ENCODE measurements around the gene CDH26.

CDH26 gene

DNA sequence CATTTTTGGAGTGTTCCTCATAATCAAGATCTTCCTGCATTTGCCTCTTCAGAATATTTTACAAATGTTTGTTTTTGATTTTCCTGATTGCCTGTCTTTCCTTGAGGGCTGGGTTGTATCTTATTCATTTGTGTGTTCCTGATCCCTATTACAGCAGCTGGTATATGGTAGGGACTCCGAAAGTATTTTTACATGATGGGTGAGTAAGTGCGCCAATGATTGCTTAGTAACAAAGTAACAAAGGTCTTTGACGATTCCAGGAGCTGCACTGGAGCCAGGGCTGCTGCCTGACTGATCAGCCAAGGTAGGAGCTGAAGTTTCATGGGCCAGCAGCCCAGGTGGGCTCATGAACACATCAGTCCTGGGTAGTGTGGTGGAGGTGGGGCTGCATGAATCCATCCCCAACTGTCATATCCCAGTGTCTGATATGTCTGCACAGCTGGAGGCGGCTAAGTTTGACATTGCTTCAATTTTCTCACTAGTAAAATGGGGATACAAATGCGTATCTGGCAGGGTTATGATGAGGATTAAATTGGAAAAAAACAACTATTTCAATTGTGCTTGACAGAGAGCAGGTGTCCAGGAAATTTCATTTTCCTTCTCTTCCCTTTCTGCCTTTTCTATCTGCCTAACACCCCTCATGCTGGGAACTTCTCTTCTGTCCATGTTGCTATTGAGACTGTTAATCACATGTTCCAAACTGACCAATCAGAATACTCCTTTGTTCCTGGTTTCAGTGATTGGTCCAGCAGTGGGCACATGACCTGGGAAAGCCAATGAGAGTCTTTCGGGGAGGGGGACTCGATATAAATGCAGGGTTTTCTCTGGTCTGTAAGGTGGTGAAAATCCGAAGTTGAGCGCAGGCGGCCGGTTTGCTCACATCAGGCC, 90.7 kb downstream of the CDH26 start:
- Histone ChIP-seq H3K79me2 (ENCODE audit: low read length) (no peaks in the 10 kb centered on the region), H3K9me2 (replicated peaks; ENCODE audit: insufficient read depth, low read length) (no peaks in the 10 kb centered on the region), H4K20me1 (ENCODE audit: insufficient read depth, low read length) (no peaks in the 10 kb centered on the region), H3K27ac (ENCODE audit: low read length) (no peak overlapping the region), H3K4me3 (ENCODE audit: low read length) (no peak overlapping the region), H2AFZ (ENCODE audit: low read length) (no peak overlapping the region), H3K27me3 (replicated peaks; ENCODE audit: insufficient read depth, low read length) (no peaks in the 10 kb centered on the region), H3F3A (ENCODE audit: insufficient read depth, low read length) (no peaks in the 10 kb centered on the region), H3K36me3 (replicated peaks; ENCODE audit: insufficient read depth, low read length) (no peaks in the 10 kb centered on the region), H3K4me2 (ENCODE audit: low read depth, low read length) (no peak overlapping the region), H3K4me1 (ENCODE audit: low read length) (no peaks in the 10 kb centered on the region), H3K9me3 (replicated peaks; ENCODE audit: insufficient read depth, low read length) (no peaks in the 10 kb centered on the region), H3K9ac (ENCODE audit: low read length) (no peak overlapping the region)
- DNase-seq, result no peak
- TF ChIP-seq EZH2 (optimal IDR thresholded peaks at IDR 0.05; ENCODE audit: low read depth, low read length), result no peak

DNA sequence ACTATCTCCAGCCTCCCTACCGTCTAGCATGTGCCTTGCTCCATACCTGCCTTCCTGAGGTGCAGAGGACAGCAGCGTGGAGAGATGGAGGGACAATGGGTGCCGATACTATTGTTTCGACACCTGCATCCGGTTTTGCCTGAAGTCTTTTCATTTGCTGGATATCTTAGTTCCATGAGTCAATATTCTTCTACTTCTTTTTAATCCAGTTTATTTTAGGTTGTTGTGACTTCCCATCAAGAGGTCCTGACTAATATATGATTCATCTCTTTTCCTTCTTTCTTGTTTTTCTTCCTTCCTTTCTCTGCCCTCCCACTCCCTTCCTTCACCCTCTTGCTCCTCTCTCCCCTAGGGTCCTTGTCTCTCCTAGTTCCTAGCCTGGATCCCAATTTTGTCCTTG, 91.4 kb downstream of the CDH26 start:
- H3F3A ChIP-seq (ENCODE audit: insufficient read depth, low read length), result no peaks in the 10 kb centered on the region
- H3K36me3 ChIP-seq (replicated peaks; ENCODE audit: insufficient read depth, low read length), result no peaks in the 10 kb centered on the region
- no peaks in the 10 kb centered on the region for H3K79me2 ChIP-seq (ENCODE audit: low read length)
- no peak overlapping the region for H3K27ac ChIP-seq (ENCODE audit: low read length)
- H3K9me3 ChIP-seq (replicated peaks; ENCODE audit: insufficient read depth, low read length), result no peaks in the 10 kb centered on the region
- no peaks in the 10 kb centered on the region for H3K27me3 ChIP-seq (replicated peaks; ENCODE audit: insufficient read depth, low read length)
- H3K4me1 ChIP-seq (ENCODE audit: low read length), result no peaks in the 10 kb centered on the region
- no peak for TF ChIP-seq EZH2phosphoT487 (IDR thresholded peaks at IDR 0.05; ENCODE audit: low read length)
- TF ChIP-seq, protein P1, sequence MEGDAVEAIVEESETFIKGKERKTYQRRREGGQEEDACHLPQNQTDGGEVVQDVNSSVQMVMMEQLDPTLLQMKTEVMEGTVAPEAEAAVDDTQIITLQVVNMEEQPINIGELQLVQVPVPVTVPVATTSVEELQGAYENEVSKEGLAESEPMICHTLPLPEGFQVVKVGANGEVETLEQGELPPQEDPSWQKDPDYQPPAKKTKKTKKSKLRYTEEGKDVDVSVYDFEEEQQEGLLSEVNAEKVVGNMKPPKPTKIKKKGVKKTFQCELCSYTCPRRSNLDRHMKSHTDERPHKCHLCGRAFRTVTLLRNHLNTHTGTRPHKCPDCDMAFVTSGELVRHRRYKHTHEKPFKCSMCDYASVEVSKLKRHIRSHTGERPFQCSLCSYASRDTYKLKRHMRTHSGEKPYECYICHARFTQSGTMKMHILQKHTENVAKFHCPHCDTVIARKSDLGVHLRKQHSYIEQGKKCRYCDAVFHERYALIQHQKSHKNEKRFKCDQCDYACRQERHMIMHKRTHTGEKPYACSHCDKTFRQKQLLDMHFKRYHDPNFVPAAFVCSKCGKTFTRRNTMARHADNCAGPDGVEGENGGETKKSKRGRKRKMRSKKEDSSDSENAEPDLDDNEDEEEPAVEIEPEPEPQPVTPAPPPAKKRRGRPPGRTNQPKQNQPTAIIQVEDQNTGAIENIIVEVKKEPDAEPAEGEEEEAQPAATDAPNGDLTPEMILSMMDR (IDR thresholded peaks at IDR 0.05; ENCODE audit: low read length), result no peak
- TF ChIP-seq EZH2 (optimal IDR thresholded peaks at IDR 0.05; ENCODE audit: low read depth, low read length), result no peak
- no peak overlapping the region for H3K9ac ChIP-seq (ENCODE audit: low read length)
- no peak overlapping the region for H2AFZ ChIP-seq (ENCODE audit: low read length)
- DNase-seq, result no peak
- H3K9me2 ChIP-seq (replicated peaks; ENCODE audit: insufficient read depth, low read length), result no peaks in the 10 kb centered on the region
- H3K4me2 ChIP-seq (ENCODE audit: low read depth, low read length), result no peak overlapping the region
- H3K4me3 ChIP-seq (ENCODE audit: low read length), result no peak overlapping the region
- no peaks in the 10 kb centered on the region for H4K20me1 ChIP-seq (ENCODE audit: insufficient read depth, low read length)

DNA sequence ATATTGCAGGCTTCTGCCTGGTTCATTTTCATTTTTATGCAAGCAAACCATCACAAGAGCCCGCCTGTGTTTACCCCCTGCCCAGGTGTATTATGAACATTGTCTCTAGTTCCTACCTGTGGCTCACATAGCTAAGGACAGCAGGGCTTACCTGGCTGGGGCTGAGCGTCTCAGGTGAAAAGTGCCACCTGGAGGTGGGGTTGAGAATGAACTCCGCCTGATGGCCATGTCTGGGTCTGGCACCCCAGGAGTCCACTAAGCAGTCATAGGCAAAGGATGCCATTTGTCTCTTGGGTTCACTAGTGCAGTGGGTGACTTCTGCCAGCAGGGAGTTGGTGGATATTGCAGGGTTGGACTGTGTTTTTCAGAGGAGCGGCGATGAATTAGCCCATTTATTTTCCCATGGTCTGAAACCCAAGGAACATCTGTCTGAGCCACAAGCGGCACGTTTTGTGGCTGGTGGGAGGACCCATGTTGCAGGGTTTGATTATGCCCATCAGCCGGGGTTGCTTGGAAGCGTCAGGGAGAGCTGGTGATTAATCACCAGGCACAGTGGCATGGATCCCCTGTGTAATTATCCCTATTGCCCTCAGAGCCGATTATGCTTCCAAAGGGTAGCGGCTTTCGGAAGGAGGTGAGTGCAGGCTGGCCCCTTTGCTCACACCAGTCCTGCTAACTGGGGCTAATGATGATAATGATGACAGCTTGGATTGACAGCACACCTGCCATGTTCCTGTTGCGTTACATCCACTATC, 92.1 kb downstream of the CDH26 start:
- no peaks in the 10 kb centered on the region for H3K27me3 ChIP-seq (replicated peaks; ENCODE audit: insufficient read depth, low read length)
- H3K4me3 ChIP-seq (ENCODE audit: low read length), result no peak overlapping the region
- H4K20me1 ChIP-seq (ENCODE audit: insufficient read depth, low read length), result no peaks in the 10 kb centered on the region
- H2AFZ ChIP-seq (ENCODE audit: low read length), result no peak overlapping the region
- H3K36me3 ChIP-seq (replicated peaks; ENCODE audit: insufficient read depth, low read length), result no peaks in the 10 kb centered on the region
- no peak overlapping the region for H3K9ac ChIP-seq (ENCODE audit: low read length)
- no peaks in the 10 kb centered on the region for H3K79me2 ChIP-seq (ENCODE audit: low read length)
- H3K9me3 ChIP-seq (replicated peaks; ENCODE audit: insufficient read depth, low read length), result no peaks in the 10 kb centered on the region
- TF ChIP-seq, protein P1 (IDR thresholded peaks at IDR 0.05; ENCODE audit: low read length), result peak; percentile 59
- TF ChIP-seq EZH2 (optimal IDR thresholded peaks at IDR 0.05; ENCODE audit: low read depth, low read length), result no peak
- H3K4me1 ChIP-seq (ENCODE audit: low read length), result no peaks in the 10 kb centered on the region
- no peaks in the 10 kb centered on the region for H3F3A ChIP-seq (ENCODE audit: insufficient read depth, low read length)
- H3K9me2 ChIP-seq (replicated peaks; ENCODE audit: insufficient read depth, low read length), result no peaks in the 10 kb centered on the region
- no peak overlapping the region for H3K27ac ChIP-seq (ENCODE audit: low read length)
- H3K4me2 ChIP-seq (ENCODE audit: low read depth, low read length), result no peak overlapping the region
- DNase-seq, result peak; percentile 41
